ENCODE data around the gene LMBR1L.
"Not testable (repeated sequence)": the region's sequence is repeated elsewhere in the genome, so short reads cannot be mapped to it uniquely, and the experiment has no call there.

The LMBR1L gene

DNA sequence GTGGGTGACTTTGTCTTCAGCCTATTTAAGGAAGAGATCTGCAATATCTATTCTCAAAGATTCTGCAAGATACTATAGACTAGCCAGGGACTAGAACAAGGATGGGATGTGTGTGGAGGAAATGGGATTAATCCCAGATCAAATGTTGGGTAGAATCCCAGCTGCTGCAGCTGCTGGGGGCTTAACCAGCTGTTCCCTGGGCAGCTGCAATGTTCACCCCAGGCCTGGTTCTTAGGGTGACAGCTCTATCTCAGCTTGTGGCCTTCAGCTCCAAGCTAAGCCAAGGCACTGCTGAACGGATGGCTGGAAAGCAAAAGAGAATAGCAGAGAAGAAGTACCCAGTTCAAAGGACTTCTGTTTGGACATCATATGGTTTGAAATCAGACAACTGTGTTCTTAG is 30.9 kb downstream of the LMBR1L start:
- DNase-seq: no peak

GRCh38 chr12:49070971-49071370 is 39.7 kb downstream of the LMBR1L start:
- no peak for DNase-seq

GRCh38 chr12:49069507-49070346 is 40.9 kb downstream of the LMBR1L start, which contains the start of gene RHEBL1:
Gene RHEBL1, minus strand, starts transcription at chr12:49069979. Its CDS starts 194 bp downstream, at chr12:49069785.
- DNase-seq: peak; percentile 99

GRCh38 chr12:49068879-49069506 is 41.7 kb downstream of the LMBR1L start:
- no peak for DNase-seq

DNA sequence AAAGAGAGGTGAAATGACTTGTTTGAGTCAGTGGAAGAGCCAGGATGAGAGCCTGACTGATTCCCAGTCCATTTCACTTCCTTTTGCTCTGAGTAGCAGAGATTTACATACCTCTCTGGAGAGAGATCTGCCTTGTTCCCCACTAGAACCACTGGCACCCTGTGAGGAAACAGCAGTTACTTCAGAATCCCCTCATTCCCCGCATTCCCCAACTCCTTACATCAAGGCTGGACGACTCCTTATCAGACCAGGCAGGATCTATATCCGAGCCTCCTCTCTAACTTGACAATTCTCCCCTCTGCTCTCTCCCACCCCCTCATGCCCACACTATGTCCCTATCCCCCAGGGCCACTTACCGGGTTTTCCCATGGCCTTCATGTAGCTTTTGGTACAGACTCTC is 44.5 kb downstream of the LMBR1L start:
- no peak for DNase-seq

DNA sequence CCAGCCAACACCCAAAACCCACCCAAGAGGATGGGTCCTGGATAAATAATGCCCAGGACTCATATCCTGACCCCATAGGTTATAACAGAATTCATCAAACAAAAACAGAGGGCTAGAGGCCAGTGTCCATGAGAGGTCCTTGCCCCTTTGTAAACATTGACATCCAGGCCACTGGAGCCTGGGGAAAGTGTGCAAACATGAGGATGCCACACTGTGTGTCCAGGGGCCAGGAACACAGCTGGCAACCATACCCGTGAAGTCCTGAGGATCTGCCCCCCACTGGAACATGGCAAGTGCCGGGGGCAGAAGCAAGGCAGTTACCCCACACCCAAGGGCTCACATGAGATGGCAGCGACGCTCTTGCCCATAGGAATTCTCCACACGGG is 45.9 kb downstream of the LMBR1L start:
- no peak for DNase-seq

- DNase-seq: not testable (repeated sequence)
These were observed 48.7 kb downstream of the LMBR1L start for GRCh38 chr12:49061916-49062315.

- DNase-seq: no peak
These were observed 49.4 kb downstream of the LMBR1L start for GRCh38 chr12:49061157-49061650.

GRCh38 chr12:49060237-49061156 is 50.1 kb downstream of the LMBR1L start, which contains the start of gene KMT2D:
Gene KMT2D, minus strand, starts transcription at chr12:49060794. Its CDS starts 5,470 bp downstream, at chr12:49055324.
- DNase-seq: peak; percentile 91

- DNase-seq: no peak
These were observed 51.1 kb downstream of the LMBR1L start for GRCh38 chr12:49059299-49060171.

DNA sequence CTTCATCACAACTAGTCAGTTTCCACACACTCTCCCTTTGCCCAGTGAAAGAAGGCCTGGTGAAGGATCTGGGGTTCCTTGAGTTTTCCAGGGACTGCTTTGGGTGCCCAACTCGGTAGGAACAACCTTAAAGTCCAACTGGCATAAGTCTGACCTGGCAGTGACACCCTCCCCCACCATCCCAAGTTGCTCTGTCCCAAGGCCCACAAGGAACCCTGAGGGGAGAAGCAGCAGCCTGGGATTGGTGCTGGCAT is 51.7 kb downstream of the LMBR1L start:
- no peak for DNase-seq

- no peak for DNase-seq
These were observed 52.1 kb downstream of the LMBR1L start for GRCh38 chr12:49058366-49059044.

- no peak for DNase-seq
These were observed 52.8 kb downstream of the LMBR1L start for GRCh38 chr12:49057888-49058287.

- DNase-seq: peak; percentile 80
These were observed 54.5 kb downstream of the LMBR1L start for GRCh38 chr12:49055978-49056754.

DNA sequence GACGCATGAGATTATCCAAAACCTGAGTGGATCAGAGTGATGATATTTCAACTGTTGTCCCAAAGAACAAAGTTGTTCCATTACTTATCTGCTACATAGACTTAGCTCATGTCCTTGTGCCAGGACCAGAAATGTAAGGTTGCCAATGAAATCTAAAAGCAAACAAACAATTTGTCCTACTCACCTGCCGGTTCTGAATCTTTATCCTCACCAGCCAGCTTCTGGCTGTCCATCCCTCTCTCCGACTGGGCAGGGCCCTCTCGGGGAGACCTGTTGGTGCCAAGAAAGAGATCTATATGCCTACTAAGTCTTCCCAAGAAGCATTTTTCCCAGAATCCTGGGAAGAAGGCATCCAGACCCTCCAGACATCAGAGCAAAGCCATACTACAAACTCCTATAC is 55.6 kb downstream of the LMBR1L start:
- DNase-seq: no peak

GRCh38 chr12:49054524-49054923 is 56.1 kb downstream of the LMBR1L start:
- no peak for DNase-seq

- DNase-seq: no peak
These were observed 56.6 kb downstream of the LMBR1L start for GRCh38 chr12:49054096-49054495.

GRCh38 chr12:49052451-49053208 is 58.0 kb downstream of the LMBR1L start:
- no peak for DNase-seq

DNA sequence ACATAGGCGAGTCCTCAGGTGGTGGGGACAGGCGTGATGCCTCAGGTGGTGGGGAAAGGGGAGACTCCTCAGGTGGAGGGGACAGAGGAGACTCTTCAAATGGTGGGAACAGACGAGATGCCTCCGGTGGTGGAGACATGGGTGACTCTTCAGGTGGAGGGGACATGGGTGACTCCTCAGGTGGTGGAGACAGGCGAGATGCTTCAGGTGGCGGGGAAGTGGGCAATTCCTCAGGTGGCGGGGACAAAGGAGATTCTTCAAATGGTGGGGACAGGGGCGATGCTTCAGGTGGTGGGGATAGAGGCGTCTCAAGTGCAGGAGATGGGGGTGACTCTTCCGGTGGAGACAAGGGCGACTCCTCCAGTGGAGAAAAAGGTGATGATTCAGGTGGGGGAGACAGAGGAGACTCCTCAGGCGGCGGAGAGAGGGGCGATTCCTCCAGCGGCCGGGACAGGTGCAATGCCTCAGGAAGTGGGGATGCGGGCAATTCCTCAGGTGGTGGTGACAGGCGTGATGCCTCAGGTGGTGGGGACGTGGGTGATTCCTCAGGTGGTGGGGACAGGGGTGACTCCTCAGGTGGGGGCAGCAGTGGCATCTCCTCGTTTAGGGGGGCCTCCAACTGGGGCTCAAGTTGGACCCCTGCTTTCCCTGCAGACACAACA is 58.7 kb downstream of the LMBR1L start:
- no peak for DNase-seq

All from CD4-positive, alpha-beta T cell treated with Interleukin-17A for 1 hour (primary cell).